IPS DF 6.9 (cell line): ENCODE results near the gene EPHB1.

ENCODE experiments used
- DNase-seq: peaks from one replicate; pipeline ENCODE4 v3.0.0-alpha.2; 2013; ENCODE audit warnings: low read depth, low spot score
- H3K27ac ChIP-seq: one replicate; pipeline ENCODE4 v1.5.1; 2013; ENCODE audit warnings: low read length, control low read depth
- H3K27me3 ChIP-seq: 2 replicates; pipeline ENCODE4 v1.6.1; 2013; ENCODE audit warnings: mild to moderate bottlenecking, low read length; ENCODE audit not compliant: control insufficient read depth, insufficient read depth
- H3K36me3 ChIP-seq: 2 replicates; pipeline ENCODE4 v1.6.1; 2013; ENCODE audit warnings: low read length; ENCODE audit not compliant: control insufficient read depth, insufficient read depth
- H3K4me1 ChIP-seq: 2 replicates; pipeline ENCODE4 v1.6.1; 2013; ENCODE audit warnings: low read length; ENCODE audit not compliant: control insufficient read depth, insufficient read depth
- H3K4me3 ChIP-seq: 2 replicates; pipeline ENCODE4 v1.5.1; 2013; ENCODE audit warnings: mild to moderate bottlenecking, low read length
- H3K9me3 ChIP-seq: 2 replicates; pipeline ENCODE4 v1.6.1; 2013; ENCODE audit warnings: low read length, inconsistent platforms; ENCODE audit not compliant: control insufficient read depth, insufficient read depth
- WGBS: extraction: QIAGEN DNeasy Blood & Tissue Kit; methylation state at CpG from one replicate; pipeline ENCODE4 v1.1.7; 2013; ENCODE audit warnings: mixed read lengths, missing lambda C conversion rate; ENCODE audit not compliant: insufficient read length, insufficient coverage; 5-methylcytosine and 5-hydroxymethylcytosine counted together

The EPHB1 gene

DNA sequence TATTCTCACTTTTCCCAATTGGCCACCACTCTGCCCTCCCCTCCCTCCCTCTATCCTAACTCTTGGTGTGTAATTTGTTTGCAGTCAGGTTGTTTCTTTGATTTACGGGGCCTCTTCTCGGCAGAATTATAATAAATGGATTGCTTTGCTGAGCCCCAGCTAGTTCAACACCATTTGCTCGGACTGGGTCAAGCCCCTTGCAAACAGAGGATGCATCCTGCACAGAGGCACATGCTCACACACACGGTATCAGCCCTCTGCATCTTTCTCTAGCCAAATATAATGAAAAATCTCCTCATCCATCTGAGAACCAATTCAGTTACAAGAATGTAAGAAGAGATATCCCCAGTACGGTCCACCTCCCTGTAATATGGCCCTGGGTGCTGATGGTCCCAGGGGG is 97.7 kb downstream of the EPHB1 start:
- no CpG with 5 or more reads among the region's 5 CpGs for WGBS

DNA sequence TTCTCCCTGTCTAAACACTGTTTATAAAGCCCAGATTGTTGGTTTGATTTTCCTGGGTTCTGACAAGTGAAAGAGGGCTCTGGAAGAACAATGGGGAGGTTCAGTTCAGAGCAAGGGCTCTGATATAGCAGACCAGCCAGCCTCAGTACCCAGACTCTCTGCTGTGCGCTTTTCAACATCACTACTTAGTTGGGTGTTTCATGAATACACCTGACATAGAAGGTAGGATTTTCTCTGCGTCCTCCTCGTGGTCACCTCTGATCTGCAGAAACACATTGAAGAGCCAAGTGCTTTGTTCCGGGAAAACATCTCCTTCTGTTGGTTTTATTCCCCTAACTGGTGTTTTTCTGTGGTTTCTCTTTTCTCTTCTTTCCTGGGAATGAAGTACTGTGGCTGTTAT is 99.5 kb downstream of the EPHB1 start:
- H3K4me3 ChIP-seq: no peak overlapping the region
- no peak for DNase-seq
- H3K27ac ChIP-seq: no peak overlapping the region
- no peaks in the 10 kb centered on the region for H3K9me3 ChIP-seq
- WGBS: no CpG with 5 or more reads among the region's 4 CpGs
- no peaks in the 10 kb centered on the region for H3K4me1 ChIP-seq
- peaks cover 7% of the 10 kb centered on the region; the same call in 1 of the 2 replicates for H3K27me3 ChIP-seq
- no peaks in the 10 kb centered on the region for H3K36me3 ChIP-seq

More for the DNA sequence above, 97.7 kb downstream of the EPHB1 start:
- no peak for DNase-seq
- H3K4me1 ChIP-seq: no peaks in the 10 kb centered on the region
- peaks cover 7% of the 10 kb centered on the region; the same call in 1 of the 2 replicates for H3K27me3 ChIP-seq
- no peaks in the 10 kb centered on the region for H3K9me3 ChIP-seq
- no peaks in the 10 kb centered on the region for H3K36me3 ChIP-seq
- H3K27ac ChIP-seq: no peak overlapping the region
- H3K4me3 ChIP-seq: no peak overlapping the region

DNA sequence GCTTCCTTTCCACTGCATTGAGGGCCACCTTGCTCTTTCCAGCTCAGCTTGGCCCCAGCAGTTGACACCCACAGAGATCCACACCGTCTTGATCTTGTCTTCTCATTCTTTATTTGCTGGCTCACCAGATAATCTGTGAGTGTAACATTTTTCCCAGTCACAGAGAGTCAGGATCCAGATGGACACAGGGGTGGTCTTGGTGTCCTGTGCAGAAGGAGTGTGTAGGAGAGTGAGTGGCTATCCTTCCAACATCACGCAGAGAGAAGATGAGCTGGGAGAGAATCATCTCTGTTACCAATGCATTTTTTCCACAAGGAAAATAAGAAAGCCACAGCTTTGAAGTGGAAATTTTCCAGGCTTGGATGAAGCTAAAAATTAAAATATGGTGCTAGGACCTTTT is 100.1 kb downstream of the EPHB1 start:
- no CpG with 5 or more reads among the region's 2 CpGs for WGBS
- Histone ChIP-seq H3K4me1 (no peaks in the 10 kb centered on the region), H3K36me3 (no peaks in the 10 kb centered on the region), H3K9me3 (no peaks in the 10 kb centered on the region), H3K27me3 (peaks cover 7% of the 10 kb centered on the region; the same call in 1 of the 2 replicates), H3K4me3 (no peak overlapping the region), H3K27ac (no peak overlapping the region)
- no peak for DNase-seq

DNA sequence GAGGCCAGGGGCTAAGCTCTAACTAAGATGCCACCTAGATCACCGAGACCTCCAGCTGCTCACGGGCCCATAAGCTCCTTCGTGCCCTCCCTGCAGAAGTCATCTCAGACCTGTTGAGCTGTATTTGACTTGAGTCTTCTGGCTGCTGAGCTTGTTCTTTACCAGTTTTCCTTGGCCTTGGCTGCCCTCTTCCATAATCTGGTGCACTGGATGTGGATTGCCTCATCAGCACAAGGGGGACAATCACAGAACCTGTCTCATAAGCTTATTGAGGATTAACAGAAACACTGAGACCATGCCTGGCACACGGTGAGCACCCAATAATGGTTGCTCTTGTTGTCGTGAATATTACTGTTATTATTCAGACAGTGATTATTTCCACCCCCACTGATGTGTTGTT is 101.1 kb downstream of the EPHB1 start:
- WGBS: no CpG with 5 or more reads among the region's 5 CpGs
- no peaks in the 10 kb centered on the region for H3K4me1 ChIP-seq
- no peaks in the 10 kb centered on the region for H3K9me3 ChIP-seq
- H3K36me3 ChIP-seq: no peaks in the 10 kb centered on the region
- H3K27me3 ChIP-seq: peaks cover 7% of the 10 kb centered on the region; the same call in 1 of the 2 replicates
- no peak overlapping the region for H3K4me3 ChIP-seq
- no peak overlapping the region for H3K27ac ChIP-seq
- DNase-seq: no peak

DNA sequence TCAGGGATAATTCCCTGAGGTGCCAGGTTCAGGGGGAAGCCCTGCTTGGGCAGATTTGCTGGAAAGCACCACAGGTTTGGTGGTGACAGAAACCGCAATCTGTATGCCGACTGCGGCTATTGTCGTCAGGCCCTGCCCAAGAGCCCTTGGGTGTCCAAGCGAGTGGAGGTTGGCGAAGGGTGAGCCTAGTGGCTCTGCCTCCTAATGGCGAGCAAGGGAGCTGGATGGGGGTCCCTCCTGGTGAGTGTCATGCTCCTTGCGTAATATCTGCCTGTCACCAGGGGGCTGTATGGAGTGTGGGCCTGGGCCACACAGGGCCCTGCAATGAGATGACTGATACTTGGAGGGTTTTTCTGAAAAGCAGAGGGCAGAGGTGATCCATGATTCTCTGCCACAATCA is 101.6 kb downstream of the EPHB1 start:
- peaks cover 2% of the 10 kb centered on the region for H3K4me1 ChIP-seq
- H3K9me3 ChIP-seq: no peaks in the 10 kb centered on the region
- H3K27ac ChIP-seq: no peak overlapping the region
- WGBS: no CpG with 5 or more reads among the region's 8 CpGs
- peaks cover 7% of the 10 kb centered on the region; the same call in 1 of the 2 replicates for H3K27me3 ChIP-seq
- no peak for DNase-seq
- H3K4me3 ChIP-seq: no peak overlapping the region
- no peaks in the 10 kb centered on the region for H3K36me3 ChIP-seq

DNA sequence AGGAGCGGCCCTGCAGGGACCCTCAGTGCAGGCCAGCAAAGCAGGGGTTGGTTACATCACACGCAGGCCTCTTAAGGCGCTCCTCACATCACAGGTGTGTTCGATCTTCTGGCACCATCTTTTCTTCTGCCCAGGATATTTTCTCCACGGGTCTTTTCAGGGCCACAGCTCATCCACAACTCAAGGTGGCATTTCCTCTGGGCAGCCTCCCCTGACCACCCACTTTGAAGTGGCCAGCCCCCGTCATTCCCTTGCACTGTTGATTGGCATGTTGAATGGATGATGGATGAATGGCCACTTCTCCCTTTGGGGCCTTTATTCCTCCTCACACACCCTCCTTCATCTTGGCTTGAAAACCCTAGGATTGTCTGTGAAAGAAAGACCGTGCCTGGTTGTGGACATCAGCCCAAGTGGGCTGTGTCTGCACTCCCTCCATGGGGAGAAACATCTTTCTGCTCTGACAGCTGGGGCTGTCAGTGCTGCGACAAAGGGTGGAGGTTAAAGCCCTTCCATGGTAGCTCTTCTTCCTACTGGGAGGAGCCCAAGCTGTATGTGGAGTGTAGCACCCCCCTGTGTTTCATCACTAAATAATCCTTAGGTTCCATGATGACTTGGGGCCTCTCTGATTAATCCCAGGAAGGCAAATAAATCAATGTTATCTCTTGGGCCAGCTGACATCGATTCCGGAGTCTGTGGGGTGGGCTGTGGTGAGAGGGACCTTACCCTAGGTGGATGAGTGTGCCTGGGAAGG is 102.5 kb downstream of the EPHB1 start:
- H3K4me3 ChIP-seq: no peak overlapping the region
- no peak for DNase-seq
- H3K4me1 ChIP-seq: peaks cover 2% of the 10 kb centered on the region
- no peaks in the 10 kb centered on the region for H3K36me3 ChIP-seq
- no CpG with 5 or more reads among the region's 10 CpGs for WGBS
- H3K27me3 ChIP-seq: peaks cover 7% of the 10 kb centered on the region; the same call in 1 of the 2 replicates
- H3K9me3 ChIP-seq: no peaks in the 10 kb centered on the region
- H3K27ac ChIP-seq: no peak overlapping the region

DNA sequence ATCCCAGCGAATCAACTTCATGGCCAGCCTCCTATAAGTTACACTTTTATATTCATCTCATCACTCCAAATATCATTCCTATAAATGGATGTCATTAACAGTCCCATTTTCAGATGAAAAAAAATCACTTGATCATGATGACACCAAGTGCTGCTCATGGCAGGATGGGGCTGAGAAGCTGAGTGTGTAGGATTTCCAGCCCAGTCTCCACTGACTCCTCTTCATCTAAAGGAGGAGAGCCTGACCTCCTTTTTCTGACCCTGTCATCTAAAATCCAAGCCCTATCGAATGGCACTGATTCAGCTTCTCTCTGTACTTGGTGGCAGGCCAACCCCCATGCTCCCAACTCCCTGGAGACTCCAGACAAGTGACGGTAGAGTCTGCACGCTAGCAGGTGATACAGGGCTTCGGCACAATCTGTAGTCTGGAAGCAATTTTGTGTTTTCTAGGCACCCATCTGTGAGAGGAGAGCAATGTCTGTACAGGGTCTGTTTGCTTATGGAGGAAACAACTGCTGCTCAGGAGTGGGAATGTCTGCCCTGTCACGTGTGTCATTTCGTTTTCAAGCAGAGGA is 103.2 kb downstream of the EPHB1 start:
- H3K9me3 ChIP-seq: no peaks in the 10 kb centered on the region
- no peak overlapping the region for H3K27ac ChIP-seq
- peaks cover 5% of the 10 kb centered on the region; the same call in 1 of the 2 replicates for H3K27me3 ChIP-seq
- WGBS: no CpG with 5 or more reads among the region's 7 CpGs
- H3K4me3 ChIP-seq: no peak overlapping the region
- no peaks in the 10 kb centered on the region for H3K36me3 ChIP-seq
- peaks cover 2% of the 10 kb centered on the region for H3K4me1 ChIP-seq
- DNase-seq: no peak

DNA sequence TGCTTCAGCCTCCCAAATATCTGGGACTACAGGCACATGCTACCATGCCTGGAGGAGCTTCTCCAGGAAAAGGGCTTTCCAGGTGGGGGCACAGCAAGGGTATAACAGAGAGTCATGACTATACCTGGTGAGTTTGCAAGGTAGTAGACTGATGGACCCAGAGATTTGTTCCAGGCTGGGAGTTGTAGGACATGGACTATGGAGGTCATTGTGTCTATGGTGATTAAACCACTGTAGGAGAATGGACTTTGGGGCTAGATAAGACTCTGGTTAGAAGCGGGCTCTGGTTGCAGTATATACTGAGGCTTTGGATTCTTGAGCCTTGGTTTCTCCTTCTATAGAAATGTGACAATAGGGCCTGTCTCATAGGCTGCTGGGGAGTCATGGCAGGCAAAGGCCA is 104.7 kb downstream of the EPHB1 start:
- Histone ChIP-seq H3K9me3 (no peaks in the 10 kb centered on the region), H3K4me3 (no peak overlapping the region), H3K27ac (no peak overlapping the region), H3K27me3 (no peaks in the 10 kb centered on the region; the same call in 1 of the 2 replicates), H3K36me3 (no peaks in the 10 kb centered on the region), H3K4me1 (peaks cover 2% of the 10 kb centered on the region)
- WGBS: no CpG with 5 or more reads among the region's 1 CpG
- DNase-seq: no peak

DNA sequence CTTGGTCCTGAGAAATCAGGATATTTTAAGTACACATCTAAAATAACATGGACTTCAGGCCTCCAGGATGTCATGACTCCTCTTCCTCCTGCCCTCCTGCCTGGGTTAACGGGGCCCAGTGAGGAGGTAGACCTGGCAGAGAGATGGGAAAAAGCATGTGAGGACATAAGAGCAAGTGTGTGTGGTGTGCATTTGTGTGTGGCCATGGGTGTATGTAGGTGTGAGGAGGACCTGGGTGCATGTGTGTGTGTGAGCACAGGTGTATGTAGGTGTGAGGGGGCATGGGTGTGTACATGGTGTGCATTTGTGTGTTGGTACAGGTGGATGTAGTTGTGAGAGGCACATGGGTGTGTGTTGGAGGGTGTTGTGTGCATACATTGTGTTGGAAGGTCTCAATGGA is 105.4 kb downstream of the EPHB1 start:
- Histone ChIP-seq H3K27ac (no peak overlapping the region), H3K36me3 (no peaks in the 10 kb centered on the region), H3K4me1 (peaks cover 2% of the 10 kb centered on the region), H3K27me3 (no peaks in the 10 kb centered on the region), H3K9me3 (no peaks in the 10 kb centered on the region), H3K4me3 (no peak overlapping the region)
- WGBS: no CpG with 5 or more reads among the region's 1 CpG
- DNase-seq: no peak

DNA sequence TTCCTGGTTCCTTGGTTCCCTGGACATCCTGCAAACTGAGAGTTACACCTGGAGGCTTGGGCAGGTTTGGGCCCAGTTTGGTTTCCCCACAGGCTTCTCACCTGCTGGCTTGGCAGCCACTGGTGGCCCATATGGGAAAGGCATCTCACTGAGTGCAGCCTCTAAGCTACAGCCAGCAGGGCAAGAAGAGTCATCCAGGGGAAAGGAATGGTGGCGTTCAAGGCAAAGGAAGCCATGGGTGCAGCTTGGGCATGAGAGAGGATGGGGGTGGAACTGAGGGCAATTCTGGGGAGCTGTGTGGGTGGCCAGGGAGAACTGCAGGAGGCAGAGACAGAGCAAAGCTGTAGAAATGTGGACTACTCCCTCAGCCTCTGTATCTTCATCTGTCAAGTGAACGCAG is 106.4 kb downstream of the EPHB1 start:
- H3K4me3 ChIP-seq: no peak overlapping the region
- H3K27me3 ChIP-seq: no peaks in the 10 kb centered on the region
- peaks cover 2% of the 10 kb centered on the region for H3K4me1 ChIP-seq
- no peak overlapping the region for H3K27ac ChIP-seq
- no peak for DNase-seq
- WGBS: no CpG with 5 or more reads among the region's 2 CpGs
- no peaks in the 10 kb centered on the region for H3K9me3 ChIP-seq
- H3K36me3 ChIP-seq: no peaks in the 10 kb centered on the region

DNA sequence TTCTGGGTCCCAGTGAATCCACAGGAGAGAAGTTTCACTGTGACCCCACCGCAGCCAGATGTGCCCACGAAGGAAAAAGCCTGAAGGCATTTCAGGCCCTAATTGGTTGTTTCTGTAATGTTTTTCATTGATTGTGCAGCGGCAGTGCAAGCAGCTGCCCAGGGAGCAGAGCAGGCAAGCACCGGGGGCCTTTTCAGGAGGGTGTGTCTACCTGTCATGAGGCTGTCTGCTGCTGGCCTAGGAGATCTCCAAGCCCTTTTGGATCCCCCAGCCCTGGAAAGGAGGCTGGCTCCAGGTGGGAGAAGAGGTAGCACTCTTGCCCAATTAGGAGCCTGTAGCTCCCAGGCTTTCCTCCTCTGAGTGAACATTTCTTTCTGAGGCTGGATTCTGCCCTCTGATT is 108.8 kb downstream of the EPHB1 start:
- H3K4me3 ChIP-seq: no peak overlapping the region
- WGBS: no CpG with 5 or more reads among the region's 4 CpGs
- no peaks in the 10 kb centered on the region for H3K36me3 ChIP-seq
- H3K4me1 ChIP-seq: peaks cover 2% of the 10 kb centered on the region
- H3K27me3 ChIP-seq: no peaks in the 10 kb centered on the region
- DNase-seq: no peak
- no peaks in the 10 kb centered on the region for H3K9me3 ChIP-seq
- no peak overlapping the region for H3K27ac ChIP-seq
